ENCODE results near the gene ADAMTSL1.

- TF ChIP-seq, protein P1, sequence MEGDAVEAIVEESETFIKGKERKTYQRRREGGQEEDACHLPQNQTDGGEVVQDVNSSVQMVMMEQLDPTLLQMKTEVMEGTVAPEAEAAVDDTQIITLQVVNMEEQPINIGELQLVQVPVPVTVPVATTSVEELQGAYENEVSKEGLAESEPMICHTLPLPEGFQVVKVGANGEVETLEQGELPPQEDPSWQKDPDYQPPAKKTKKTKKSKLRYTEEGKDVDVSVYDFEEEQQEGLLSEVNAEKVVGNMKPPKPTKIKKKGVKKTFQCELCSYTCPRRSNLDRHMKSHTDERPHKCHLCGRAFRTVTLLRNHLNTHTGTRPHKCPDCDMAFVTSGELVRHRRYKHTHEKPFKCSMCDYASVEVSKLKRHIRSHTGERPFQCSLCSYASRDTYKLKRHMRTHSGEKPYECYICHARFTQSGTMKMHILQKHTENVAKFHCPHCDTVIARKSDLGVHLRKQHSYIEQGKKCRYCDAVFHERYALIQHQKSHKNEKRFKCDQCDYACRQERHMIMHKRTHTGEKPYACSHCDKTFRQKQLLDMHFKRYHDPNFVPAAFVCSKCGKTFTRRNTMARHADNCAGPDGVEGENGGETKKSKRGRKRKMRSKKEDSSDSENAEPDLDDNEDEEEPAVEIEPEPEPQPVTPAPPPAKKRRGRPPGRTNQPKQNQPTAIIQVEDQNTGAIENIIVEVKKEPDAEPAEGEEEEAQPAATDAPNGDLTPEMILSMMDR (IDR thresholded peaks at IDR 0.05): no peak
- no peak for TF ChIP-seq EP300 (IDR thresholded peaks at IDR 0.05)
Observed at GRCh38 chr9:18542837-18543405, 69.0 kb downstream of the ADAMTSL1 start.
